SK-N-SH treated with all-trans-retinoic acid at 6 μM for 48 hours (cell line): ENCODE data around the gene MPPED1.

ENCODE experiments used
- ATAC-seq: fragments of 200-7000 bp; cut with Tn5 transposase; 3 replicates; pipeline ENCODE4 v1.9.1; 2020; ENCODE audit warnings: mild to moderate bottlenecking, moderate library complexity
- ARNTL ChIP-seq: fragments of 450-650 bp; formaldehyde crosslinking; IDR thresholded peaks from 2 replicates; pipeline ENCODE4 v1.5.0; 2020; ENCODE audit warnings: low read depth, mild to moderate bottlenecking, moderate library complexity, borderline replicate concordance
- BACH2 ChIP-seq: fragments of 250-450 bp; sonication (Bioruptor Pico); IDR thresholded peaks from 2 replicates; pipeline ENCODE4 v1.9.0; 2021; ENCODE audit warnings: mild to moderate bottlenecking, borderline replicate concordance
- CSDC2 ChIP-seq: fragments of 250-450 bp; sonication (Bioruptor Pico); IDR thresholded peaks from 2 replicates; pipeline ENCODE4 v1.5.0; 2020; ENCODE audit warnings: mild to moderate bottlenecking, moderate library complexity
- ESRRG ChIP-seq: fragments of 250-450 bp; sonication (Bioruptor Pico); IDR thresholded peaks from 2 replicates; pipeline ENCODE4 v1.6.1; 2021; ENCODE audit warnings: mild to moderate bottlenecking
- GLIS3 ChIP-seq: fragments of 250-450 bp; sonication (Bioruptor Pico); IDR thresholded peaks from 2 replicates; pipeline ENCODE4 v1.5.0; 2020; ENCODE audit warnings: mild to moderate bottlenecking, moderate library complexity
- ISL1 ChIP-seq: fragments of 250-450 bp; sonication (Bioruptor Pico); IDR thresholded peaks from 2 replicates; pipeline ENCODE4 v2.1.2; 2022; ENCODE audit warnings: mild to moderate bottlenecking, moderate library complexity
- OSR1 ChIP-seq: fragments of 250-450 bp; sonication (Bioruptor Pico); IDR thresholded peaks from 2 replicates; pipeline ENCODE4 v1.8.0; 2022; ENCODE audit warnings: moderate library complexity, mild to moderate bottlenecking, inconsistent platforms
- PPARA ChIP-seq: fragments of 250-450 bp; sonication (Bioruptor Pico); IDR thresholded peaks from 2 replicates; pipeline ENCODE4 v1.5.0; 2020; ENCODE audit warnings: mild to moderate bottlenecking, borderline replicate concordance
- RARB ChIP-seq: fragments of 250-450 bp; sonication (Bioruptor Pico); IDR thresholded peaks from 2 replicates; pipeline ENCODE4 v1.8.0; 2021; ENCODE audit warnings: mild to moderate bottlenecking, moderate library complexity
- SNAI2 ChIP-seq: fragments of 250-450 bp; sonication (Bioruptor Pico); IDR thresholded peaks from 2 replicates; pipeline ENCODE4 v1.5.0; 2020; ENCODE audit warnings: mild to moderate bottlenecking, moderate library complexity
- TCF4 ChIP-seq: fragments of 250-450 bp; sonication (Bioruptor Pico); IDR thresholded peaks from 2 replicates; pipeline ENCODE4 v1.8.0; 2021; ENCODE audit warnings: mild to moderate bottlenecking, moderate library complexity, borderline replicate concordance
- TOX ChIP-seq: fragments of 250-450 bp; sonication (Bioruptor Pico); IDR thresholded peaks from 2 replicates; pipeline ENCODE4 v1.8.0; 2021; ENCODE audit warnings: mild to moderate bottlenecking, moderate library complexity, borderline replicate concordance
- ZC3H10 ChIP-seq: fragments of 250-450 bp; sonication (Bioruptor Pico); IDR thresholded peaks from 2 replicates; pipeline ENCODE4 v1.5.1; 2021; ENCODE audit warnings: mild to moderate bottlenecking, moderate library complexity
- ZFP3 ChIP-seq: fragments of 250-450 bp; sonication (Bioruptor Pico); IDR thresholded peaks from 2 replicates; pipeline ENCODE4 v1.5.0; 2020; ENCODE audit warnings: mild to moderate bottlenecking, moderate library complexity
- ZFP30 ChIP-seq: fragments of 450-650 bp; formaldehyde crosslinking; IDR thresholded peaks from 2 replicates; pipeline ENCODE4 v1.5.0; 2022; ENCODE audit warnings: mild to moderate bottlenecking, moderate library complexity
- ZNF565 ChIP-seq: fragments of 450-650 bp; formaldehyde crosslinking; conservative IDR thresholded peaks from 2 replicates; pipeline ENCODE4 v1.5.0; 2020; ENCODE audit warnings: low read depth, mild to moderate bottlenecking, moderate library complexity
- ZNF70 ChIP-seq: fragments of 450-650 bp; formaldehyde crosslinking; IDR thresholded peaks from 2 replicates; pipeline ENCODE4 v1.5.0; 2020; ENCODE audit warnings: mild to moderate bottlenecking, moderate library complexity
- ZNF8 ChIP-seq: fragments of 450-650 bp; formaldehyde crosslinking; IDR thresholded peaks from 2 replicates; pipeline ENCODE4 v1.5.0; 2020; ENCODE audit warnings: mild to moderate bottlenecking, moderate library complexity
- TF ChIP-seq, protein P1 (sequence below): fragments of 250-450 bp; sonication (Bioruptor Pico); IDR thresholded peaks from 2 replicates; pipeline ENCODE4 v1.5.1; 2021; ENCODE audit warnings: mild to moderate bottlenecking, moderate library complexity
- TF ChIP-seq, protein P2 (sequence below): fragments of 250-450 bp; sonication (Bioruptor Pico); IDR thresholded peaks from 2 replicates; pipeline ENCODE4 v1.8.0; 2020; ENCODE audit warnings: mild to moderate bottlenecking, moderate library complexity, borderline replicate concordance
- TF ChIP-seq, protein P3 (sequence below): fragments of 250-450 bp; sonication (Bioruptor Pico); IDR thresholded peaks from 2 replicates; pipeline ENCODE4 v1.8.0; 2021; ENCODE audit warnings: low read depth, mild to moderate bottlenecking, moderate library complexity, borderline replicate concordance
- TF ChIP-seq, protein P4 (sequence below): fragments of 250-450 bp; sonication (Bioruptor Pico); IDR thresholded peaks from 2 replicates; pipeline ENCODE4 v1.5.1; 2020; ENCODE audit warnings: low read depth, mild to moderate bottlenecking, moderate library complexity

The MPPED1 gene

DNA sequence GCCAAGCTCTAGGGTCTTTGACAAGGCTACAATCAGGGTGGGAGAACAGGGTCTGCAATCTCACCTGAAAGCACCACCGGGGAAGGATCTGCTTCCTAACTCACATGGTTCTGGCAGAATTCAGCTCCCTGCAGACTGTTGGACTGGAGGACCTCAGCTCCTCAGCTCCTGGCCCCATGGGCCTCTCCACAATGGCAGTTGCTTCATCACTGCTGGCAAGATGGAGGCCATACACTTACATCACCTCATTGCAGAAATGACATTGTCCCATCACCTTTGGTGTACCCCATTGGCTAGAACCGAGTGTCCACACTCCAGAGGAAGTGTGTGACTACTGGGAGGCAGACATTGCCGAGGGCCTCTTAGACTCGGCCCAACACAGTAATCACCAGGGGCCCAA is 20.9 kb upstream of the MPPED1 start (continued):
- no peak for TF ChIP-seq ZNF565
- TF ChIP-seq BACH2 (CRISPR knock-in tag) = no peak
- no peak for TF ChIP-seq ISL1 (CRISPR knock-in tag)
- no peak for TF ChIP-seq TCF4 (CRISPR knock-in tag)
- no peak for TF ChIP-seq ARNTL
- TF ChIP-seq ESRRG (CRISPR knock-in tag) = no peak
- TF ChIP-seq, all 23 proteins: peak for 0

DNA sequence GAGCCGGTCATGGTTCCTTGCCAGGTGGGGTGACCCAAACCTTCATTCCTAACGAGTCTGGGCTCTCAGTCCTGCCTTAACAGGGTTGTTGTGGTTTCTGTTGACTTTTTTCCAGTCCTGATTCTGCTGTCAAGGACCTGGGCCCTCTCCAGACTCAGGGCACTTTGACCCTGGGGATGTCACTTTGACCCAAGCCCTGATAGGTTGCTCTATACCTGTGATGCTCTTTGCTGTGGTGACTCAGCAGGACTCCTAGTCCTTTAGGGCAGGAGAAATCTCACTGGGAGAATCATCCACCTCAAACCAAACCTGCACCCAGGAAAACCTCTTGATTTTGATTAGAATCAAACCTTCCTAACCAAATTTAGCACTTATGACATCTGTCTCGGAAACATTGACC is 20.5 kb upstream of the MPPED1 start:
- ATAC-seq = no peak

DNA sequence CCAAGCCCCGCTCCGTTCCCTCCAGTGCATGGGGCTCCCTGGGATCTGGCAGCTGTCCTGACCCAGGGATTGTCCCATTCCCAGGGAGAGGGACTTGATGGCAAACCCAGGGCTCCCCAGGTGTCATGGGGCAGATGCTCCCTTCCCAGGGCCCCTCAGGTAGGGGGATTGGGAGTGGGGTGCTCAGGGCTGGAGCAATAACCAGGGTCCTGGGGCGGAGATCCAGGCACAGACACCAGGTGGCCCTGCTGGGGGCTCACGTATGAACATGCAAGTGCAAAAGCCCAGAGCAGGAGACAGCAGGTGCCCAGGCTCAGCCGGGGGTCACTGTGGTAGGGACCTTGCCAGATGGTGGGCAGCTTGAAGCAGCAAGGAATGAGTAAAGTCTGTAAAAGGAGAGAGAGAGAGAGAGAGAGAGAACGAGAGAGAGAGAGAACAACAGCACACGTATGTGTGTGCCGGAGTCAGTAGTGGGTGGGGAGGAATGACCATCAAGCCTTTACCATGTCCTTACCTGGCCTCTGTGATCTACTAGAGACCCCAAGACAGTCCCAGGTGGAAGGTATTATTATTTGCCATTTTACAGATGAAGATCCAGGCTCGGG is 19.3 kb upstream of the MPPED1 start:
- TF ChIP-seq ESRRG (CRISPR knock-in tag) (no peak), ZC3H10 (CRISPR knock-in tag) (no peak), GLIS3 (no peak), ZNF8 (CRISPR knock-in tag) (no peak), PPARA (CRISPR knock-in tag) (no peak), ZNF565 (no peak), RARB (CRISPR knock-in tag) (no peak), ISL1 (CRISPR knock-in tag) (no peak), ZFP3 (CRISPR knock-in tag) (no peak), ARNTL (no peak), BACH2 (CRISPR knock-in tag) (no peak), SNAI2 (no peak), ZNF70 (no peak), ZFP30 (no peak), CSDC2 (no peak)
- TF ChIP-seq, protein P1, sequence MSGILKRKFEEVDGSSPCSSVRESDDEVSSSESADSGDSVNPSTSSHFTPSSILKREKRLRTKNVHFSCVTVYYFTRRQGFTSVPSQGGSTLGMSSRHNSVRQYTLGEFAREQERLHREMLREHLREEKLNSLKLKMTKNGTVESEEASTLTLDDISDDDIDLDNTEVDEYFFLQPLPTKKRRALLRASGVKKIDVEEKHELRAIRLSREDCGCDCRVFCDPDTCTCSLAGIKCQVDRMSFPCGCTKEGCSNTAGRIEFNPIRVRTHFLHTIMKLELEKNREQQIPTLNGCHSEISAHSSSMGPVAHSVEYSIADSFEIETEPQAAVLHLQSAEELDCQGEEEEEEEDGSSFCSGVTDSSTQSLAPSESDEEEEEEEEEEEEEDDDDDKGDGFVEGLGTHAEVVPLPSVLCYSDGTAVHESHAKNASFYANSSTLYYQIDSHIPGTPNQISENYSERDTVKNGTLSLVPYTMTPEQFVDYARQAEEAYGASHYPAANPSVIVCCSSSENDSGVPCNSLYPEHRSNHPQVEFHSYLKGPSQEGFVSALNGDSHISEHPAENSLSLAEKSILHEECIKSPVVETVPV (CRISPR knock-in tag) = no peak
- TF ChIP-seq, protein P2, sequence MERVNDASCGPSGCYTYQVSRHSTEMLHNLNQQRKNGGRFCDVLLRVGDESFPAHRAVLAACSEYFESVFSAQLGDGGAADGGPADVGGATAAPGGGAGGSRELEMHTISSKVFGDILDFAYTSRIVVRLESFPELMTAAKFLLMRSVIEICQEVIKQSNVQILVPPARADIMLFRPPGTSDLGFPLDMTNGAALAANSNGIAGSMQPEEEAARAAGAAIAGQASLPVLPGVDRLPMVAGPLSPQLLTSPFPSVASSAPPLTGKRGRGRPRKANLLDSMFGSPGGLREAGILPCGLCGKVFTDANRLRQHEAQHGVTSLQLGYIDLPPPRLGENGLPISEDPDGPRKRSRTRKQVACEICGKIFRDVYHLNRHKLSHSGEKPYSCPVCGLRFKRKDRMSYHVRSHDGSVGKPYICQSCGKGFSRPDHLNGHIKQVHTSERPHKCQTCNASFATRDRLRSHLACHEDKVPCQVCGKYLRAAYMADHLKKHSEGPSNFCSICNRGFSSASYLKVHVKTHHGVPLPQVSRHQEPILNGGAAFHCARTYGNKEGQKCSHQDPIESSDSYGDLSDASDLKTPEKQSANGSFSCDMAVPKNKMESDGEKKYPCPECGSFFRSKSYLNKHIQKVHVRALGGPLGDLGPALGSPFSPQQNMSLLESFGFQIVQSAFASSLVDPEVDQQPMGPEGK (CRISPR knock-in tag) = no peak
- TF ChIP-seq, protein P3, sequence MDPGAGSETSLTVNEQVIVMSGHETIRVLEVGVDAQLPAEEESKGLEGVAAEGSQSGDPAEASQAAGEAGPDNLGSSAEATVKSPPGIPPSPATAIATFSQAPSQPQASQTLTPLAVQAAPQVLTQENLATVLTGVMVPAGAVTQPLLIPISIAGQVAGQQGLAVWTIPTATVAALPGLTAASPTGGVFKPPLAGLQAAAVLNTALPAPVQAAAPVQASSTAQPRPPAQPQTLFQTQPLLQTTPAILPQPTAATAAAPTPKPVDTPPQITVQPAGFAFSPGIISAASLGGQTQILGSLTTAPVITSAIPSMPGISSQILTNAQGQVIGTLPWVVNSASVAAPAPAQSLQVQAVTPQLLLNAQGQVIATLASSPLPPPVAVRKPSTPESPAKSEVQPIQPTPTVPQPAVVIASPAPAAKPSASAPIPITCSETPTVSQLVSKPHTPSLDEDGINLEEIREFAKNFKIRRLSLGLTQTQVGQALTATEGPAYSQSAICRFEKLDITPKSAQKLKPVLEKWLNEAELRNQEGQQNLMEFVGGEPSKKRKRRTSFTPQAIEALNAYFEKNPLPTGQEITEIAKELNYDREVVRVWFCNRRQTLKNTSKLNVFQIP = no peak
- TF ChIP-seq, protein P4, sequence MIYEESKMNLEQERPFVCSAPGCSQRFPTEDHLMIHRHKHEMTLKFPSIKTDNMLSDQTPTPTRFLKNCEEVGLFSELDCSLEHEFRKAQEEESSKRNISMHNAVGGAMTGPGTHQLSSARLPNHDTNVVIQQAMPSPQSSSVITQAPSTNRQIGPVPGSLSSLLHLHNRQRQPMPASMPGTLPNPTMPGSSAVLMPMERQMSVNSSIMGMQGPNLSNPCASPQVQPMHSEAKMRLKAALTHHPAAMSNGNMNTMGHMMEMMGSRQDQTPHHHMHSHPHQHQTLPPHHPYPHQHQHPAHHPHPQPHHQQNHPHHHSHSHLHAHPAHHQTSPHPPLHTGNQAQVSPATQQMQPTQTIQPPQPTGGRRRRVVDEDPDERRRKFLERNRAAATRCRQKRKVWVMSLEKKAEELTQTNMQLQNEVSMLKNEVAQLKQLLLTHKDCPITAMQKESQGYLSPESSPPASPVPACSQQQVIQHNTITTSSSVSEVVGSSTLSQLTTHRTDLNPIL (CRISPR knock-in tag) = no peak
- ATAC-seq = no peak

More for the DNA sequence above, 20.5 kb upstream of the MPPED1 start:
- no peak for TF ChIP-seq TCF4 (CRISPR knock-in tag)
- TF ChIP-seq, protein P1 (CRISPR knock-in tag) = no peak

DNA sequence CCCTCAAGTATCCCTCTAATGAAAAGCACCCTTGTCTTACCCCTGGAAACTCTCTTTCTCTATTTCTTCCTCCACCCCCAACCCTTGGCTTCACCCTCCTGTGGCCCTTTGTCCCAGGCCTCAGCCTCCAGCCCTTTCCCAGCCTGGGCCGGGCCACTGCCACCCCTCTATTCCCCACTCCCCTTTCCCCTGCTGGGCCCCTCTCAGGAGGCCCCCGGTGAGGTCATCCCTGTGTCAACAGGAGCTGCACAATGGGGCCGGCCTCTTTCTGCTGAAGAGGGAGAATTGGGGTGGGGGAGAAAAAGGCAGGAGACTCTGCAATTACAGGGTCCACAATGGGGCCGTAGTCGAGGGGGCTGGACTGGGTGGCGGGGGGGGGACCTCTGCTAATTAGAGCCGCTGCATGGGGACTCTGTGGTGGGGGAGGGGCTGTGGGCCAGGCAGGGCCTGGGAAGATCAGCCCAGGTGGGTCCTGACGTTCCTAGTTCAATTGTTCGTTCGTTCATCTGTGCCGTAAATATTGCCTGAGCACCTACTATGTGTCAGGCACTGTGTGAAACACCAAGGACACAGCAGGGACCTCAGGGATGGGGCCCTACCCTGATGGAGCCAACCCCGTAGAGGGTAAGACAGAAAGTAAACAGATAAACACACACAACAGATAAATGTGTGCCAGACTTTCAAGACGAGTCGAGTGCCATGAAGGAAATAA is 18.5 kb upstream of the MPPED1 start:
- ATAC-seq = no peak

More for the DNA sequence above, 18.5 kb upstream of the MPPED1 start:
- no peak for TF ChIP-seq SNAI2
- no peak for TF ChIP-seq OSR1 (CRISPR knock-in tag)
- TF ChIP-seq, protein P2 (CRISPR knock-in tag) = no peak
- no peak for TF ChIP-seq ESRRG (CRISPR knock-in tag)
- TF ChIP-seq ZNF8 (CRISPR knock-in tag) = no peak
- TF ChIP-seq PPARA (CRISPR knock-in tag) = no peak
- TF ChIP-seq, protein P1 (CRISPR knock-in tag) = no peak
- TF ChIP-seq ZC3H10 (CRISPR knock-in tag) = no peak
- TF ChIP-seq TOX (CRISPR knock-in tag) = no peak
- no peak for TF ChIP-seq TCF4 (CRISPR knock-in tag)
- no peak for TF ChIP-seq ZFP30
- no peak for TF ChIP-seq ZFP3 (CRISPR knock-in tag)
- TF ChIP-seq GLIS3 = no peak
